HG02610 (cell line): ENCODE measurements around the gene ACOX1.
"Not testable (repeated sequence)": the region's sequence is repeated elsewhere in the genome, so short reads cannot be mapped to it uniquely, and the experiment has no call there.

Experiments
- ATAC-seq: cut with Tn5 transposase; IDR thresholded peaks from one replicate; pipeline ENCODE4 v1.9.1; 2021; ENCODE audit warnings: mild to moderate bottlenecking, moderate library complexity; ENCODE audit not compliant: unreplicated experiment

Gene ACOX1

DNA sequence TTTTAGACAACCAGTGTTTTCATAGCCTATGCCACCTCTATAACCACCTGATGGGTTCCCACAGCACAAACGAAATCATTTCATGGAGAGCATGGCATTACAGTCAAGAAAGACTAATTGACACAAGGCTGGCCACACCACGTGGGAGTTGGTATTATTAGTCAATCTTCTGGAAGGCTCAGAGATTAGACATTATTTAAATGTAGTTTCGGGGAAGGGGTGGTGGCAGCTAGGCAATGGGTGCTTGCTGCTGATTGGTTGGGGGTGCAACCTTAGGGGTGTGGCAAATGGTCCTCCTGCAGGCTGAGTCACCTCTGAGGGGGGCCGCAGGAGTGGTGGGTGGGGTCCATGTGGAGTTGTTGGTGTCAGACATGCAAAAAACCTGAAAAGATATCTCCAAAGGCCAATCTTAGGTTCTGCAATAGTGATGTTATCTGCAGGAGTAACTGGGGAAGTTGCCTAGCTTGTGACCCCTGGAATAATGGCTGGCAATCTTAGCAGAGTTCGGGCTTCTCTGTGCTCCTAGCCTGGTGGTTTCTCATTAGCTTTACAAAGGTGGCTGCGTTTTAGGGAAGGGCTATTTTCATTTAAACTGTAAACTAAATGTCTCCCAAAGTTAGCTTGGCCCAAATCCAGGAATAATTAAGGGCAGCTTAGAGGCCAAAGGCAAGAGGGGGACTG lies 4.7 kb upstream of the ACOX1 start:
- no peak for ATAC-seq

DNA sequence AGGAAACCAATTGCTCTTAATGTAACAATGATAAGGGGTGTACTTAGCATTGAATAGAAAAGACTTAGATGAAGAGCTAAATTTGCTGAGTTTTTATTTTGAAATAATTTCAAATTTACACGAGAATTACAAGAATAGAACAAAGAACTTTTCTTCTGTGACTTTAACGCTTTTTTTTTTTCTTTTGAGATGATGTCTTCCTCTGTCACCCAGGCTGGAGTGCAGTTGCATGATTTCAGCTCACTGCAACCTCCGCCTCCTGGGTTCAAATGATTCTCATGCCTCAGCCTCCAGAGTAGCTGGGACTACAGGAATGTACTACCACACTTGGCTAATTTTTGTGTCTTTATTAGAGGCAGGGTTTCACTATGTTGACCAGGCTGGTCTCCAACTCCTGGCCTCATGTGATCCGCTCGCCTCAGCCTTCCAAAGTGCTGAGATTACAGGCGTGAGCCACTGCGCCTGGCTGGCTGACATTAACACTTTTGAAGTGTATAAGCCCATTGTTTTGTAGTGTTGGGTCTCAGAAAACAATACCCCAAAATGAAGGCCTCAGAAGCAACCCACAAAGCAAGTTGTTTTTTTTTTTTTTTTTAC lies 2.2 kb upstream of the ACOX1 start:
- no peak for ATAC-seq

DNA sequence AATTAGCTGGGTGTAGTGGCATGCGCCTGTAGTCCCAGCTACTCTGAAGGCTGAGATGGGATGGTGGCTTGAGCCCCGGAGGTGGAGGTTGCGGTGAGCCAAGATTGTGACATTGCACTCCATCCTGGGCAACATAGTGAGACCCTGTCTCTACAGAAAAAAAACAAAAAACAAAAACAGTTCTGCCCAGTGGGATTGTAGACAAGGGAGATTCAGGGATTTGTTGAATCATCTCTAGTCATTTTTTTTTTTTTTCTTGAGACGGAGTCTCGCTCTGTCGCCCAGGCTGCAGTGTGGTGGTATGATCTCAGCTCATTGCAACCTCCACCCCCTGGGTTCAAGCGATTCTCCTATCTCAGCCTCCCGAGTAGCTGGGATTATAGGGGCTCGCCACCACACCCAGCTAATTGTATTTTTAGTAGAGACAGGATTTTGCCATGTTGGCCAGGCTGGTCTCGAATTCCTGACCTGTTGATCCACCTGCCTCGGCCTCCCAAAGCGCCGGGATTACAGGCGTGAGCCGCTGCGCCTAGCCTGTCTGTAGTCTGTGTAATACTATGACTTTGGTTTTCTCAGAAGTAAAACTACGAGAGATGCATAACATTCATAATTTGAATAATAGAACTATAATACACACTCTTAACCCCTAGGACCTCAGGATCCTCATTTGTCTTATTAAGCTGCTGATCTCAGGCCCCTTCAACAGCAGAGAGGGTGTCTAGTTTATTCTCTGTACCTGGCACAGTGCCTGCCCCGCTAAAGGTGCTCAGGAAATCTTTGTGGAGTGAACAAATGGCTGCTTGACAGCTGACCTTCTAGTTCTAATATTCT lies 1.4 kb upstream of the ACOX1 start:
- no peak for ATAC-seq

DNA sequence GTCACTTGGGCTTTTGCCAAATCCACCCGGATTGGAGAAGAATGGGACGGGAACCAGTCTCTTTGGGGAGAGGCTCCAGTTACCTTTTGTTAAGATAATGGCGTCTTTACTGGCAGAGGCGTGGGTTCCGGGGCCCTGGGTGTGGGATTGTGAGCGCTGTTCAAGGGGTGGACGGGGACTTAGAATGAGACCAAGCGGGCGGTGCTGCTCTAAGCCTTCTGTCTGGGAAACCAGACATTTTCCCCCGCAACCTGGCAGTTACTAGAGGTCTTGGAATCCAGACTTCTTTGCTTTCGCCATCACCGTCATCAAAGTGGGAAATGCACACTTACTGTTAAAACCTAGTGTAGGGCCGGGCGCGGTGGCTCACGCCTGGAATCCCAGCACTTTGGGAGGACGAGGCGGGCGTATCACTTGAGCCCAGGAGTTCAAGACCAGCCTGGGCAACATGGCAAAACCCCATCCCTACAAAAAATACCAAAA lies 780 bp upstream of the ACOX1 start:
- peak; percentile 5 for ATAC-seq

DNA sequence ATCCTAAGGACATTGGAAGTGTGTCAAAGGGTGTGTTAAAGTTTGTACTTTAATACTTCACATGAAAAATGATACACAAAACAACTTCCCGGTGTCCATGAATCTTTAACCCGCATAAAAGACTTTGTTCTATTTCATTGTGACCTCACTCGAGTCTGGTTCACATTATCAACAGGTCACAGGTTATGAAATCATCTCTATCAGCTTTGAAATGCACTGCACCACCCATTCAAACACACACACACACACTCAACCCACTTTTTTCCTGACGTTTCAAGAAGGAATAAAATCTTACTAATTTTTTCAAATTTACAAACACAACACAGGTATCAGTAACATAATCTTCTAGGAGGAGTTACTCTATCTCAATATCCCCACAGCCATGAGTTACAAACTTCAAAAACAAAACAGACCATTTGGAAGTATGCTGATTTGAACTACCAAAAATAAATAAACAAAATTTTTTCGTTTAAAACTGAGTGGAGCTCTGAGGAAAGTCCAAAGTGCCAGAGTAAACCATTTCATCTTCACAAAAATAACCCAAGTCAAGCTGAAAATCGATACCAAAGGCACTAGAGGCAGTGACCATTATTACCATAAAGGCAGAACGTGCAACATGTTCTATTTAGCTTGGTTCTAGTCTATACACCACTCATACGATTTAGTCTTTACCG lies 2.7 kb downstream of the ACOX1 start:
- ATAC-seq = no peak

DNA sequence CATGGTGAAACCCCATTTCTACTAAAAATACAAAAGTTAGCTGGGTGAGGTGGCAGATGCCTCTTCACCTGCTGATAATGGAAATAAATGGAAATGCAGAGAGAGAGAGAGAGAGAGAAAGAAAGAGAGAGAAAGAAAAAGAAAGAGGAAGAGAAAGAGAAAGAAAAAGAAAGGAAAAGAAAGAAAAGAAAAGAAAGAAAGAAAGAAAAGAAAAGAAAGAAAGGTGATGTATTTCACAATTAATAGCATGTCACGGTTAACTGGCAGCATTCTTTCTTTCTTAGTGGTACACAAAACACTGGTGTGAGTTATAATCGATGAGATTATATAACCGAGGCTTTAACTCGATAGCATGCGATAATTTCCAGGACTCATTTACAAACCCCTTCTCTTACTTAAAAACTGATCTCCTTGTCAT lies 3.2 kb downstream of the ACOX1 start:
- ATAC-seq = no peak

DNA sequence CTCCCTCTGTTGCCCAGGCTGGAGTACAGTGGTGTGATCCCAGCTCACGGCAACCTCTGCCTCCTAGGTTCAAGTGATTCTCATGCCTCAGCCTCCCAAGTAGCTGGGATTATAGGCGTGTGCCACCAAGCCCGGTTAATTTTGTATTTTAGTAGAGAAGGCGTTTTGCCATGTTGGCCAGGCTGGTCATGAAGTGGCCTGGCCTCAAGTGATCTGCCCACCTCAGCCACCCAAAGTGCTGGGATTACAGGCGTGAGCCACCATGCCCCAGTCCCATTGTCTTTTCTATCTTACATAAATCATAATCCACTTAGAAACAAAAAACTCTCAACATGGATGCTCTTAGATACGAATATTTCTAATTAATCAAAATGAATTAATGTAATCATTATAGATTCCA lies 3.8 kb downstream of the ACOX1 start:
- not testable (repeated sequence) for ATAC-seq

DNA sequence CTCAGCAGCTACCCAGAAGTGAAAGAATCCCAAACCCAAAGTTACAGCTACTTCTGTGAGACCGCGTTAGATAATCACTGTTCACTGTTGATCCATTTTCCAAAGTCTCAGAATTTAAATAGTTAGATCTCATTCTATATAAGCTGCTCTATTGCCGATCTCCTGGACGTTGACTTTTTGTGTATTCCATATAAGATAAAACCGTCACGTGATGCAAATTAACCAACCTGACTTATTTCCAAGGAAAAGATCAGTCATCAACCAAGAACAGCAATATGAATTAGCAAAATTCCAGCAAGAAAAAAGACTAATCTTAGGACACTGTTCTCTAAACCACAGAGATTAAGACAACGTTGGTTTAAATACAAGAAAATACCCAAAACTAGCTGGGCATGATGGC lies 8.3 kb downstream of the ACOX1 start:
- ATAC-seq = no peak

DNA sequence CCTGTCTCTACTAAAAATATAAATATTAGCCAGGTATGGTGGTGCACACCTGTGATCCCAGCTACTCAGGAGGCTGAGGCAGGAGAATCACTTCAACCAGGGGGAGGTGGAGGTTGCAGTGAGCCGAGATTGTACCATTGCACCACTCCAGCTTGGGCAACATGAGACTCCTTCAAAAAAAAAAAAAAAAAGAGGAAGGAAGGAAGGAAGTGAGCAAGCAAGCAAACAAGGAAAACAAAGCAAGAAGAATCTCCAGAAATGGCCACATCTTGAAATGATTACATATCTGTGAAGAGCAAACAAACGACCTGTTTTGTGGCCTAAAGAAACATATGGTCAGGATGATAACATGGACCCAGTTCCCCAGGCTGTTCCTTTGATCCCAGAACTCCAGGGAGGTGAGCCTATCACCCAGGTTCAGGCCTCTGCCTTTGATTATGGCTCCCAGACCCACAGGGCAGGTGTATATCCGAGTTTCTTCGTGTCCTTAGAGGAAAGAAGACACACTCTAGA lies 8.9 kb downstream of the ACOX1 start:
- no peak for ATAC-seq

DNA sequence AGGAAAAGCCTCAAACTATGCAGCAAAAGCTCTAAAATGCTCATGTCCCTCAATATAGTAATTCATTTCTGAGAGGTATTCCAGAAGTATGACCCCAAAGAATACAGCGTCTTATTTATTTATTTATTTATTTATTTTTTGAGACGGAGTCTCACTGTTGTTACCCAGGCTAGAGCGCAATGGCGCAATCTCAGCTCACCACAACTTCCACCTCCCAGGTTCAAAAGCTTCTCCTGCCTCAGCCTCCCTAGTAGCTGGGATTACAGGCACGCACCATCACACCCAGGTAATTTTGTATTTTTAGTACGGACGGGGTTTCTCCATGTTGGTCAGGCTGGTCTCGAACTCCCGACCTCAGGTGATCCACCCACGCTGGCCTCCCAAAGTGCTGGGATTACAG lies 9.9 kb downstream of the ACOX1 start:
- not testable (repeated sequence) for ATAC-seq

DNA sequence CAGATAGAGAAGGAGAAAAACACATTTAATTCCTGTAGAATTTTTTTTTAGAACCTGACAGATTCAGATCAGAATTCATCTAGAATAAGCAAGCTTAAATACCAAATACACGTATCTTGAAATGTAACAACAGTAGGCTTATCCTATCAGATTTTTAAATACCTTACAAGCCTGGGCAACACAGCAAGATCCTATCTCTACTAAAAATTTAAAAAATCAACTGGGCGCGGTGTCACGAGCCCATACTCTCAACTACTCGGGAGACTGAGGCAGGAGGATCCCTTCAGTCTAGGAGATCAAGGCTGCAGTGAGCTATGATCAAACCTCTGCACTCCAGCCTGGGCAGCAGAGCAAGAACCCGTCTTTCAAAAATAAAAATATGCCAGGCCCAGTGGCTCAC lies 13.5 kb downstream of the ACOX1 start:
- ATAC-seq = no peak

DNA sequence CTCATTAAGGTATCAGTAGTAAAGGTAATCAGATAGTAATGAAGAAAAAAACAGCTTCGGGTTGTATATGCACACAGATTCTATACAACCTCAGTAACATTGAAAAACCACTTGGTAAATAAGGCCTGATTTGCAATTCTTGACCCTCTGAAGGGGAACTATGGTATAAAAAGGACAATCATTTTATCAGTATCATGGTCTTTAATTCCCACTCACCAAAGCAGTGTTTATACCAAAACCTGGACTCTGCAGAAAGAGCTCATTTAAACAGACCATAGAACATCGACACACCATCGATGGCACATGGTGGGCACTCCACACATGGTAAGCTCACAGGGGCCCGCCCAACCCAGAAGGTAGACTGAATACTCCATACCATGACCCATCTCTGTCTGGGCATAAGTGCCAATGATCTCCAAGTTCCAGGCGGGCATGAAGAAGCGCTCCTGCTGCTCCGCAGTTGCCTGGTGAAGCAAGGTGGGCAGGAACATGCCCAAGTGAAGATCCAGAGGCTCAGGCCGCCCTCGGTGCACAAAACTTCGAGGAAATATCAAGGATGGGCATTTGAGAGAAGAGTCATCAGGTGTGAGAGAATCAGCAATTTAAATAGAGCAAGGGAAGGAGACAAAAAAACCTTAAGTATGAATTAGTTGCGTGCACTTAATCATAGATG lies 19.0 kb downstream of the ACOX1 start:
- ATAC-seq = no peak

DNA sequence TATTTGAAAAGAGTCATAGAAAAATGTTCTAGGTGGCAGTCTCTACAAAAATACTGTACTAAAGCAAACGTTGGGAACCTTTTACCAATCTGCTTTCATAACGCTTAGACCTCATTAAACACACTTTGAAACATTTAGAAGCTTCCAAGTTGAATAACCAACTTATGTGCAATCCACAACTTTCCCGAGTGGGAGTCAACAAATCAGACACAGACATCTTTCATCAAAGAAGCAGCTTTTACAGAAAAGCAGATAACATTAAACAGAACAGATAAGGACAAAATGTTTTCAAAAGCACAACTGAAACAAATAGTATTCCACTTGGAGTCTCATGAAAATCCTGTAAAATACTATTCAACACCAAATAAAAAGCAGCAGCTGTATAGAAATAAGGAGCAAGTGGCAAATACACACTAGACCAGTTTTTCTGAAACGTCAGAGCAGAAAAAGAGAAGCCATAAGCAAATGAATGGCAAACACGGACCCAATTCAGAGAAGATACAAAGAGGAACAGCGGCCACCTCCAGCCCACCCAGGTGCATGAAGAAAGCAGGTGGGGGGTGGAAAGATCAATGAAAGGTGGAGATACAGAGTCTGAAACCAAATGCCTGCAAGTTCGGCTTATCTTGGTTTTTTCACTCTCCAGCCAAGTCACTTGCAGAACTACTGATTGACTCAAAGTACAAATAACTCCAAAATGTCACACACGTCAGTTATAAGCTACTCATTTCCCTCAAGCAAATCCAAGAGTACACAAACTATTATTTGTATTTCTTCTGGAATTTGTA lies 19.7 kb downstream of the ACOX1 start:
- ATAC-seq = no peak

DNA sequence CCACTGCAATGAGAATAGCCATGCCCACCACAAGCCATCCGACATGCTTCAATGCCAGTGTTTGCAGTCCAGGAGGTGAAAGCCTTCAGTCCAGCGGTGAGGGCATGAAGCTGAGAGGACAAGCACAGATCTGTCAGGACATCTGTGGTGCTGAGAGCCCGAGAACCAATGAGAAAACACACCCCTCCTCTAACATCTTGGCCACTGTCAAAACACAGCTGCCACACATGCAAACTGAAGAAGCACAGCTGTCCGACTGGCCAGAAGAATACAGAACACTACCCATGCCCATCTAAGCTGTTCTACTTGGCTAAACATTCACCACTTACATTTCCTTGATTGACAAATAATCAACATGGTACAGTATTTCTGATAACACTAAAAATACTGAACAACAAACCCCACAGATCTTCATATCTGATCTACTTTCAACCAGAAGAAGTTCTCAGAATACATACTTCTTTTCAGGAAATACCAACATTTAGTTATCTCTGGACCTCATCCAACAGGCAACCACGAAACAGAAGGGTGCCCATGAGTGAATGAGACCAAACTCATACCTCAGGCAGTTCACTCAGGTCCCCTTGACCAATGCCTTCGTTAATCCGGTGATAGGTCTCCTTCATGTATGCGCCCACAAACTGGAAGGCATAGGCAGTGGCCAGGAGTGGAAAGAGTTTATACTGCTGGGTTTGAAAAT lies 28.0 kb downstream of the ACOX1 start:
- ATAC-seq = no peak

DNA sequence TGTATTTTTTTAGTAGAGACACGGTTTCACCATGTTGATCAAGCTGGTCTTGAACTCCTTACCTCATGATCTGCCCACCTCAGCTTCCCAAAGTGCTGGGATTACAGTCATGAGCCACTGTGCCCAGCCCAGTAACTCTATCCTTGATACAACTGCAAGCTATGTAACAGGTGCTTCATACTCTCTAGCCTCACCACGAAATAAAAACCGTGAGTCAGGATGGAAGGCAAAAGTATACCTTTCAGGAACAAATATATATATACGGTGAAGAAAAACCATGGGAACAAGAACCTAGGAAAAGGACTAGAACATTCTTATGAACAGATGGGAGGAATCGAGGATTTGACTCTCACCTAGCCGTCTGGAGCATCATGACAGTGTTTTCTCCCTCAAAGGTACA lies 28.5 kb downstream of the ACOX1 start:
- ATAC-seq = no peak

DNA sequence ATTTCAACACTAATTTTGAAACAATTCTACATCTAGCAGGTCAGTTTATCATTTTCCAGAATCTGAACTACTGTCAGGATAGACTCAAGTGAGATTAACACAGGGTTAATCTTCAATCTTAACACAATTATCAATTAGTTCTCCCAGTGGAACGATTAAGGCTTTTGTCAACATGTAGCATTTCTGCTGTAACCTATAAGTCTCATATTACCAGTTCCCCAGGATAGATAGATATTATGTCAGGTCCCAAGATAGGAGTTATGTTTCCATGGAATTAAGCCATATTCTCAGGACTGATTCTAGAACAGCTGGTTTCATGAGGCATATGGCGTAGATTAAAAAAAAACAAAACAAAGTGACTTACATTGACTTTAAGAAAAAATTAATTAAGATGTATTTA lies 33.8 kb downstream of the ACOX1 start:
- ATAC-seq = no peak

DNA sequence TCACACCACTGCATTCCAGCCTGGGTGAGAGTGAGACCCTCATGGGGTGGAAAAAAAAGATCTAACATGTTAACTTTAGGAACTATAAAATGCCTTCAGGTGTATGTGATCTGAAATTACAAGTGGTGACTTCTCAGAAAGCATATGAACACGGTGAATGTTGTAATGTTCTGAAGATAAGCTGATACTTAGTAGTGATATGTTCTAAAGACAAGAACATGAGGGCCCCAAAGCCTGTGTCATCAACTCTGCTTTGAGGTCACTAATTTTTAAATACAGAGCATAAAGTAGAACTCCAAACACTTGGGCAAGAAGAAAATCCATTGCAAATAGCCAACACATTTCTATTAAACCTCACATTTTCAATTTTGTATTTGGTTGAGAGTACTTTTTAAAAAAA lies 35.5 kb downstream of the ACOX1 start:
- ATAC-seq = no peak

DNA sequence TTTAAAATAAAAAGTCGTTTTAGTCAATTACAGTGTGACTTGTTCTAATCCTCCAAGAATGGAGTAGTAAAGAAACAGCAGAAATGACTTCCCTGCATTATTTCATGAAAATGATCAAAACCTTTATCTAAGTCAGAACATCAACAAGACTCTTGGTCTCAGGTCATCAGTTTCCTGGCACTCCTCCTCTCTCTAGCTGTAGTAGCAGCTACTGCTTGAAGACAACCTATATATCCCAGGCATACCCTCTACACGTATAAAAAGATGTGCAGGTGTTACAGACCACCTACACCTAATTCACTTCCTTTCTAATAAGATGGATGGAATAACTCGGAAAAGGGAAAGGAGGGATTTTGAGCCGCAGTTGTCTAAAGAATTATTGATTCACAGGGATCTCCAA lies 36.5 kb downstream of the ACOX1 start:
- ATAC-seq = no peak

DNA sequence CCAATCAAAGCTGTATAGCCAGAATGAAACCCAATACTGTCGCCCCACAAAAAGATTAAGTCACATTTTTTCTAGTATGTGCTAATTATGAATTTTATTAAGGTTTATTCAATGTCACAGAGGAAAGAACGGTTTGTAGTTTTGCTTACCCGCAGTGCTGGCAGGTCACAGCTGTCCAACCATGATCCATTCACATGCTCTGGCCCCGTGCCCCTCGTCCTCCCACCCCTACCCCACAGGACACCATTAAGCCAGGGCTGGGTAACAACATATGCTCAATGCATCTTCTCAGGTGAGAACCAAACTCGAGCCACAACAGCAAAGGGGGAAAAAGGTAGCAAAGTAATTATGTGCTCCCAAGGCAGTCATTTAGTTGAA lies 37.5 kb downstream of the ACOX1 start:
- no peak for ATAC-seq
